Measurements from ENCODE around the gene COL12A1. TPM values are rescaled to one million over a fixed set of nuclear protein-coding genes. Genes with fewer than 3 reads are reported as not detected.

Gene COL12A1
- total and polyA plus RNA-seq, 2 donors (not counting 3 experiments of a cell fraction or from before 2014, with no cell fraction given), result 48.5 to 89.1 TPM

Other genes starting within 250 kb of the COL12A1 start
- gene COX7A2, start 37.7 kb upstream of the COL12A1 start, total RNA-seq, result 426 and 455 TPM in 2 replicates
- gene COX7A2, start 37.7 kb upstream of the COL12A1 start, polyA plus RNA-seq, result 193 and 254 TPM in 2 replicates
- gene TMEM30A, start 78.7 kb upstream of the COL12A1 start, total RNA-seq, result 197 and 213 TPM in 2 replicates
- 26.6 and 42.2 TPM in 2 replicates for gene TMEM30A, start 78.7 kb upstream of the COL12A1 start, polyA plus RNA-seq

Measured in endothelial cell of umbilical vein (primary cell).